ENCODE measurements around the gene FCRL2. TPM values are rescaled to one million over a fixed set of nuclear protein-coding genes. Genes with fewer than 3 reads are reported as not detected.

FCRL2 gene
- not detected for total RNA-seq

DNA sequence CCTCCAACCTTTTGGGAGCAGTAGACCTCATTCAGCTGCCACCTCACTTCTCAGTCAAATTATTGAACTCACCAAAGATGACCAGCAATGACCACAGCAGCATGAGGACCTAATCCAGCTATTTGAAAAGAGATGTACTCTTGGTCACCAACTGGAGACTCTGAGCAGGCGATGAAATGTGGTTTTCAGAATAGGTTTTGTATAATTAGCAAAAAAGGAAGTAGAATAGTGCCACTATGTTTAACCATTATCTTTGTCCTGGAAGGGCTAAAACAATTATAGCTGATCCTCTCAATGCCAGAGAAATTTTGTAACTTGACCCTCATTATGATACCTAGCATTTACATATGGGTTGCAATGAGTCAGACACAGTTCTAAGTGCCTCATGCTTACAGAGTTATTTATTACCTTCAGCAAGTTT, at the start of gene FCRL2:
Gene FCRL2, minus strand, starts transcription at position 162 of the 421 bp plus-strand sequence. Its CDS starts 59 bp downstream, at position 103.
- no peak within 1 kb of the TSS for H3K27ac Mint-ChIP-seq
- no peaks in the 10 kb centered on the region for H3K36me3 Mint-ChIP-seq (ENCODE audit: low read depth)
- H3K27me3 Mint-ChIP-seq, result peaks cover 15% of the 10 kb centered on the region
- intact Hi-C loops (cut with DNase I, micrococcal nuclease), result loop anchor here in 1 of 2 experiments (10.0 kb wide), 1 partner anchor 192 kb away; no protein-coding TSS in a partner anchor
- ATAC-seq (no peak), DNase-seq (no peak)
- H3K9me3 Mint-ChIP-seq (ENCODE audit: low read depth), result no peaks in the 10 kb centered on the region
- H3K4me3 Mint-ChIP-seq, result no peak within 1 kb of the TSS
- H3K4me1 Mint-ChIP-seq, result peaks cover 9% of the 10 kb centered on the region
- ChIA-PET POLR2A (no interaction called here), CTCF (interaction anchor here (1.2 kb wide), 1 partner anchor 10 kb away, joined by 3 read pairs; no protein-coding TSS in a partner anchor)

- H3K9me3 Mint-ChIP-seq (ENCODE audit: low read depth), result no peaks in the 10 kb centered on the region
- ChIA-PET CTCF (interaction anchor here (1.1 kb wide), 1 partner anchor 240 kb away, joined by 3 read pairs; no protein-coding TSS in a partner anchor), POLR2A (no interaction called here)
- DNase-seq, result no peak
- H3K36me3 Mint-ChIP-seq (ENCODE audit: low read depth), result no peaks in the 10 kb centered on the region
- H3K27me3 Mint-ChIP-seq, result peaks cover 15% of the 10 kb centered on the region
- H3K4me1 Mint-ChIP-seq, result no peaks in the 10 kb centered on the region
- H3K27ac Mint-ChIP-seq, result no peak overlapping the region
- no peak overlapping the region for H3K4me3 Mint-ChIP-seq
- no peak for ATAC-seq
- intact Hi-C loops (cut with DNase I, micrococcal nuclease), result no loop called here
Measured at GRCh38 chr1:157820299-157820698, 43.4 kb upstream of the FCRL2 start.

GRCh38 chr1:157819896-157820295, 43.0 kb upstream of the FCRL2 start, which contains the start of gene FCRL1:
Gene FCRL1 (minus strand): TSS chr1:157820120. CDS start chr1:157820037, 83 bp downstream.
- DNase-seq (no peak), ATAC-seq (no peak)
- Mint-ChIP-seq H3K4me1 (no peaks in the 10 kb centered on the region), H3K36me3 (ENCODE audit: low read depth) (no peaks in the 10 kb centered on the region), H3K4me3 (no peak within 1 kb of the TSS), H3K27me3 (peaks cover 15% of the 10 kb centered on the region), H3K27ac (no peak within 1 kb of the TSS), H3K9me3 (ENCODE audit: low read depth) (no peaks in the 10 kb centered on the region)
- CTCF ChIA-PET, result interaction anchor here (1.1 kb wide), 1 partner anchor 240 kb away, joined by 3 read pairs; no protein-coding TSS in a partner anchor
- POLR2A ChIA-PET, result no interaction called here
- intact Hi-C loops (cut with DNase I, micrococcal nuclease), result no loop called here

DNA sequence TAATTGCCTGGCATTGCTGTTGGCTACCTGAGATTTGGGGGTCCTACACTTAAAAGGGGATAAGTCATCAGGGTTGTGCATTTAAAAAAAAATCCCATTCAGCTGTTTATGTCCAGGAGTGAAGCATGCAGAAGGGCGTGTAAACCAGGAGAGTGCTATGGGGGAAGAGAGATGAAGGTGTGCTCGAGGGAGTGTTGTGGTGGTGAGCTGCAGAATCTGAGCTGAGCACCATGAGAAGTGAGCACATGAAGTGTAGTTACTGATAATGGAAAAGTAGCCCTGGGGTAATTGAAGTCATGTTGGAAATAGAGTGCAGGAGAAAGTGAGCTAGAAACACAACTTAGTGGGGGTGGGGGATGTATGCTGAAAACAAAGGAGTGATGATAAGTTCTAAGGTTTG, 42.3 kb upstream of the FCRL2 start:
- no peak for ATAC-seq
- intact Hi-C loops (cut with DNase I, micrococcal nuclease), result no loop called here

DNA sequence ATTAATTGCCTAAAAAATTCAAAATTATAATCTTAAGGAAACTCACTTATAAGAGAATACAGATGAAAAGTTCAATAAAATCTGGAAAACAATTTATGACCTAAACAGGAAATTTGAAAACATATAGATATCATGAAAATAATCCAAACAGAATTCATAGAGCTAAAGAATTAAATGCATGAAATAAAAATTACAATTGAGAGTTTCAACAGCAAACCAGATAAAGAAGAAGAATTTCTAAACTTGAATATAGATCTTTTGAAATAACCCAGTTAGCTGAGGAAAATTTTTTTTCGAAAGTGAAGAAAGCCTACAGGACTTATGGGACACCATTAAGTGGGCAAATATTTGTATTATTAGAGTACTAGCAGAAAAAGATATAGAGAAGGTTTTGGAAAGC, 36.3 kb upstream of the FCRL2 start:
- H3K27ac Mint-ChIP-seq, result no peak overlapping the region

More for the DNA sequence above, 42.3 kb upstream of the FCRL2 start:
- no peak overlapping the region for H3K4me3 Mint-ChIP-seq
- ChIA-PET POLR2A (no interaction called here), CTCF (no interaction called here)
- DNase-seq, result no peak
- peaks cover 2% of the 10 kb centered on the region for H3K9me3 Mint-ChIP-seq (ENCODE audit: low read depth)
- peaks cover 16% of the 10 kb centered on the region for H3K27me3 Mint-ChIP-seq
- no peaks in the 10 kb centered on the region for H3K4me1 Mint-ChIP-seq
- H3K27ac Mint-ChIP-seq, result no peak overlapping the region
- no peaks in the 10 kb centered on the region for H3K36me3 Mint-ChIP-seq (ENCODE audit: low read depth)

GRCh38 chr1:157806431-157807149, 29.7 kb upstream of the FCRL2 start:
- H3K27me3 Mint-ChIP-seq, result peaks cover 9% of the 10 kb centered on the region
- DNase-seq, result no peak
- no peaks in the 10 kb centered on the region for H3K4me1 Mint-ChIP-seq
- intact Hi-C loops (cut with DNase I, micrococcal nuclease), result no loop called here
- POLR2A ChIA-PET, result no interaction called here
- H3K4me3 Mint-ChIP-seq, result no peak overlapping the region
- CTCF ChIA-PET, result no interaction called here
- H3K9me3 Mint-ChIP-seq (ENCODE audit: low read depth), result no peaks in the 10 kb centered on the region
- H3K27ac Mint-ChIP-seq, result no peak overlapping the region
- no peaks in the 10 kb centered on the region for H3K36me3 Mint-ChIP-seq (ENCODE audit: low read depth)
- no peak for ATAC-seq

More for the DNA sequence above, 36.3 kb upstream of the FCRL2 start:
- Mint-ChIP-seq H3K36me3 (ENCODE audit: low read depth) (no peaks in the 10 kb centered on the region), H3K4me1 (no peaks in the 10 kb centered on the region), H3K4me3 (no peak overlapping the region), H3K9me3 (ENCODE audit: low read depth) (peaks cover 17% of the 10 kb centered on the region), H3K27me3 (peaks cover 17% of the 10 kb centered on the region)
- no peak for DNase-seq
- POLR2A ChIA-PET, result no interaction called here
- intact Hi-C loops (cut with DNase I, micrococcal nuclease), result no loop called here
- ATAC-seq, result no peak
- CTCF ChIA-PET, result no interaction called here

- H3K27ac Mint-ChIP-seq, result no peak overlapping the region
- CTCF ChIA-PET, result no interaction called here
- H3K4me1 Mint-ChIP-seq, result no peaks in the 10 kb centered on the region
- H3K9me3 Mint-ChIP-seq (ENCODE audit: low read depth), result no peaks in the 10 kb centered on the region
- H3K27me3 Mint-ChIP-seq, result peaks cover 7% of the 10 kb centered on the region
- no peak overlapping the region for H3K4me3 Mint-ChIP-seq
- H3K36me3 Mint-ChIP-seq (ENCODE audit: low read depth), result no peaks in the 10 kb centered on the region
- POLR2A ChIA-PET, result no interaction called here
- intact Hi-C loops (cut with DNase I, micrococcal nuclease), result no loop called here
- DNase-seq (no peak), ATAC-seq (no peak)
Measured at GRCh38 chr1:157803851-157804250, 26.9 kb upstream of the FCRL2 start.

DNA sequence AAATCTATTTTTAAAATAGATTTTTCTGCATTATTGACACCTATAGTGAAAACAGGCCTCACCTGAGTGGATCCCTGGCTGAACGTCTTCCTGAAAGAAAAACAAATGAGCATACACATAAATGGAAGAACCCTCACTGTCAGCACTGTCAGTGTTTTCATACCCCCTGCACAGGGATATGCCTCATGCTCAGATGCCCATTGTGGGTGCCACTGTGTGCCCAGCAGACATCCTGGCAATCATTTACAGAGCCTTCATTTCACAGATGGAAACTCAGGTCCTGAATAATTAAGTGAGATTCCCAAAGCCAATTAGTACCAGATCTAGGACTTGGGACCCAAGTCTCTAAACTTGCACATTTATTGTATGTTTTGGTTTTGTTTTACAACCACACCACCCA, 23.1 kb upstream of the FCRL2 start:
- ChIA-PET POLR2A (no interaction called here), CTCF (no interaction called here)
- Mint-ChIP-seq H3K27ac (no peak overlapping the region), H3K4me3 (no peak overlapping the region), H3K36me3 (ENCODE audit: low read depth) (no peaks in the 10 kb centered on the region), H3K27me3 (no peaks in the 10 kb centered on the region), H3K4me1 (no peaks in the 10 kb centered on the region), H3K9me3 (ENCODE audit: low read depth) (no peaks in the 10 kb centered on the region)
- no peak for DNase-seq
- intact Hi-C loops (cut with DNase I, micrococcal nuclease), result no loop called here
- no peak for ATAC-seq

- Mint-ChIP-seq H3K4me1 (no peaks in the 10 kb centered on the region), H3K27ac (no peak overlapping the region), H3K36me3 (ENCODE audit: low read depth) (no peaks in the 10 kb centered on the region), H3K27me3 (no peaks in the 10 kb centered on the region), H3K4me3 (no peak overlapping the region), H3K9me3 (ENCODE audit: low read depth) (peaks cover 5% of the 10 kb centered on the region)
- DNase-seq (no peak), ATAC-seq (no peak)
- ChIA-PET CTCF (no interaction called here), POLR2A (no interaction called here)
- intact Hi-C loops (cut with DNase I, micrococcal nuclease), result no loop called here
Measured at GRCh38 chr1:157798211-157798610, 21.3 kb upstream of the FCRL2 start.

DNA sequence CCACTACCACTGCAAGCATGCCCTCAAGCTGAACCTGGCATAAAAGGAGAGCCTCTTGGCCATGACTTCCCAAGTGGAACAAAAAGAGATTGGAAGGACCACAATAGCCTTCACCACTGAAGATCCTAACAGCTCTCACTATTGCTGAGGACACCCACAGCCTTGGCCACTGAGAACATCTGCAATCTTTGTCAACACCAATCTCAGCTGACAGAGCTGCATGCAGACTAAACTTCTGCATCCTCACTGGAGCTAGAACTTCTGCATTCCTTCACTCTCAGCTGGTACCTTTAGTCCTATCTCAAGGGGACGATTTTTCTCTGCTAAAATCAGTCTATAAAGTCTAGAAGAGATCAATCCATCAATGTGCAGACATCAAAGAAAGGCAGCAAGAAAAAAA, 8.3 kb upstream of the FCRL2 start:
- ChIA-PET POLR2A (no interaction called here), CTCF (no interaction called here)
- peaks cover 7% of the 10 kb centered on the region for H3K4me1 Mint-ChIP-seq
- intact Hi-C loops (cut with DNase I, micrococcal nuclease), result no loop called here
- H3K27me3 Mint-ChIP-seq, result peaks cover 8% of the 10 kb centered on the region
- DNase-seq, result no peak
- no peak overlapping the region for H3K27ac Mint-ChIP-seq
- no peak overlapping the region for H3K4me3 Mint-ChIP-seq
- no peak for ATAC-seq
- H3K36me3 Mint-ChIP-seq (ENCODE audit: low read depth), result no peaks in the 10 kb centered on the region
- no peaks in the 10 kb centered on the region for H3K9me3 Mint-ChIP-seq (ENCODE audit: low read depth)

DNA sequence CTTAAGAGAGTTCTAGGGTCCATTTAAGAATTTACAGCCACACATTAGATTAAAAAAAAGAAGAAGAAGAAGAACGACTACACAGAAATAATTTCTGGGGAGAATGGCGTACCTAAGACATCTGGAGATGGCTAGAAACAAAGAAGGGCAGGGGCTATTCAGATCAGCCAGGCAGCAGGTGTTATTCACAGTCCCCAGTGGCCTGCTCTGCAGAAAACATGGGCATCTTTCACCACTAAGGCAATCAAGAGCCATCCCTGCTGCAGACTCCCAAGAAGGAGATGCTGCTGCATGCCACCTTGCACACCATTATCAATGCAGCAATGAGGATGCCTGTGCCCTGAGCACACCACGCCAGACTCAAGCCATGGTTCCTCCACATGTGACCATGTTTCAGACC, 7.9 kb upstream of the FCRL2 start:
- DNase-seq (no peak), ATAC-seq (no peak)
- Mint-ChIP-seq H3K27ac (no peak overlapping the region), H3K36me3 (ENCODE audit: low read depth) (no peaks in the 10 kb centered on the region), H3K9me3 (ENCODE audit: low read depth) (no peaks in the 10 kb centered on the region), H3K4me3 (no peak overlapping the region), H3K4me1 (peaks cover 7% of the 10 kb centered on the region), H3K27me3 (peaks cover 8% of the 10 kb centered on the region)
- ChIA-PET CTCF (no interaction called here), POLR2A (no interaction called here)
- intact Hi-C loops (cut with DNase I, micrococcal nuclease), result no loop called here

GRCh38 chr1:157782931-157783330, 6.0 kb upstream of the FCRL2 start:
- ATAC-seq, result no peak
- Mint-ChIP-seq H3K4me1 (peaks cover 7% of the 10 kb centered on the region), H3K27me3 (peaks cover 8% of the 10 kb centered on the region), H3K4me3 (no peak overlapping the region), H3K36me3 (ENCODE audit: low read depth) (no peaks in the 10 kb centered on the region), H3K9me3 (ENCODE audit: low read depth) (no peaks in the 10 kb centered on the region), H3K27ac (no peak overlapping the region)
- POLR2A ChIA-PET, result no interaction called here
- intact Hi-C loops (cut with DNase I, micrococcal nuclease), result no loop called here
- CTCF ChIA-PET, result interaction anchor here (0.7 kb wide), 1 partner anchor 34 kb away, joined by 3 read pairs; no protein-coding TSS in a partner anchor
- no peak for DNase-seq
